Esophagus (tissue), 2 donors: ENCODE data around the gene KCNJ10. TPM values are rescaled to one million over a fixed set of nuclear protein-coding genes. Genes with fewer than 3 reads are reported as not detected.
A peak's percentile ranks its signal among the peaks of the same experiment; 100 is the strongest.

ENCODE experiments used
- H3K27ac ChIP-seq, 2 donors: one replicate each; pipeline ENCODE4 v1.5.1; 2013; ENCODE audit warnings: low read depth in 2 of 2, mild to moderate bottlenecking in 2 of 2, inconsistent platforms in 1 of 2, low read length in 1 of 2, moderate library complexity in 1 of 2
- H3K27me3 ChIP-seq, 2 donors: one replicate each; pipeline ENCODE4 v1.6.1; 2013; ENCODE audit warnings: low read length in 2 of 2, control low read depth in 1 of 2, mild to moderate bottlenecking in 1 of 2; ENCODE audit not compliant: insufficient read depth in 2 of 2, control insufficient read depth in 1 of 2
- H3K36me3 ChIP-seq, 2 donors: one replicate each; pipeline ENCODE4 v1.6.1; 2013; ENCODE audit warnings: low read length in 1 of 2; ENCODE audit not compliant: control insufficient read depth in 2 of 2, insufficient read depth in 2 of 2
- H3K4me1 ChIP-seq, 2 donors: one replicate each; pipeline ENCODE4 v1.6.1; 2013; ENCODE audit warnings: low read length in 1 of 2; ENCODE audit not compliant: control insufficient read depth in 2 of 2, insufficient read depth in 2 of 2
- H3K4me3 ChIP-seq, 2 donors: one replicate each; pipeline ENCODE4 v1.5.1; 2013; ENCODE audit warnings: low read length in 2 of 2, mild to moderate bottlenecking in 2 of 2, low read depth in 1 of 2, moderate library complexity in 1 of 2
- H3K9me3 ChIP-seq, 2 donors: one replicate each; pipeline ENCODE4 v1.6.1; 2013; ENCODE audit warnings: mild to moderate bottlenecking in 2 of 2, low read depth in 1 of 2, low read length in 1 of 2, moderate library complexity in 1 of 2; ENCODE audit not compliant: control insufficient read depth in 2 of 2, insufficient read depth in 1 of 2
- WGBS, 2 donors: extraction: QIAGEN DNeasy Blood & Tissue Kit; methylation state at CpG; one replicate each; pipeline ENCODE4 v1.1.7; 2013; 5-methylcytosine and 5-hydroxymethylcytosine counted together
- polyA plus RNA-seq, 2 donors: library from polyadenylated mRNA; stranded (reverse); fragments of 200-250 nt; gene quantifications; one replicate each; pipeline ENCODE4 v1.2.3, GENCODE V29; 2013
- donor health status: healthy with polysubstance abuse.
- donor health status: Bipolar disorder and iron deficiency.

KCNJ10 gene
- polyA plus RNA-seq, 2 donors, result not detected

DNA sequence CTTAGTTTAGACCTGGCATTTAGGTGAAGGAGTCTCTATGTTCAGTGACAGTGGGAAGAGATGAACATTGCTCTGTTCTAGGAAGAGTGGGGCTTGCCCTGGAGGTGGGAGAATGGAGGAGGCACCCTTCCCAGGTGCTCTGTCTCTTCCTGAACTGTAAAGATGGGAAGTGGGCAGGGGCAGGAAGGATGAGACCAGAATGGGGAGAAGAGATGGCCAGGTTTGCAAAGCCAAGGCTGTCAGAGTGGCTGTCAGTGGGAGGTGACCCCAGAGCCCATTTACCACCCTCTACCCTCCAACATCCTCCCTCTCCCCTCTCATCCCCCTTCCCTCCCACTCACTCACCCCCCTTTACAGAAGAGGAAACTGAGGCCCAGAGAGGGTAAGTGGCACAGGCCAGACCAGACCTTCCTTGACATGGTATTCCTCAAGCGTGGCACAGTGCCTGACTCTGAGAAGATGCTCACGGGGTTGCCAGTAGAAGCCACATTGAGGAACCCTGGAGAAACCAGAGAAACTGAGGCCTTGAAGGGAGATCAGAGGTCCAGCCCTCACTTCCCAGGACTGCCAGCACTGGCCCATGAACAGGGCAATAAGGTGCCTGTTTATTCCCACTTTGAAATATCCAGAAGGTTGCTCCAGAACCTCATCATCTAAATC lies 29.9 kb upstream of the KCNJ10 start:
- WGBS, 2 donors, result 89% methylated on average over 2 of the region's 2 CpGs
- H3K9me3 ChIP-seq, result no peaks in the 10 kb centered on the region
- peaks cover 10 to 23% of the 10 kb centered on the region in 2 donors for H3K4me1 ChIP-seq
- H3K4me3 ChIP-seq, result no peak overlapping the region
- peaks cover 0 to 5% of the 10 kb centered on the region in 2 donors for H3K36me3 ChIP-seq
- H3K27ac ChIP-seq, result peak overlapping the region; percentile 54 to 78
- no peaks in the 10 kb centered on the region for H3K27me3 ChIP-seq

DNA sequence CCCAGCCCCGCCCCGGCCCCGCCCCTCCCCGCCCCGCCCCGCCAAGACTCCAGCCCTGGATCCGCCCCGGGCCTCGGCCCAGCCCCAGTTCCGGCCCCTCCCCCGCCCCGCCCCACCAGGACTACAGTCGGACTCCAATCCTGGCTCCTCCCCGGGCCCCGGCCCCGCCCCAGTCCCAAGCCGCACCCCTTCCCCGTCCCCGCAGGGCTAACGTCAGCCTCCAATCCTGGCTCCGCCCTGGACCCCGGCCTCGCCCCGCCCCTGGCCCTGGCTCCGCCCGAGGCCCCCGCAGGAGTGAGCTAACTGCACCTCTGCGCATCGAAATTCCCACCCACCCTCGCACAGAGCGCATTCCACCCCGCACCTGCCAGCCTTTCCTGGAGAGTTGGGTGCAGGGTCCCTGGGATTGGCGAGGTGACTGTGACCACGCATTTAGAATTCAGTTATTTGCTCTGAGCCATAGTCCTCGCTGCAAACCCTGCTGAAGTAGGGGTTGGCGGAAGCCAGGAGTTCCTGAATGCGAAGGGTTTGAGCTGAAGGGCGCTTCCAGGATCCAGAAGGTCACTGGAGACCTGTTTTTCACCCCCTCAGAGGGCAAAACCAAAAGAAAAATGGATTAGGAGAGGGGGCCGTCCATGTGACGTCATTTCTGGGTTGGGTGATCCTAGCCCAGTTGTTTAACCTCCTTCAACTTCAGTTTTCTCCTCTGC lies 29.0 kb upstream of the KCNJ10 start:
- Histone ChIP-seq H3K4me1 (peaks cover 10 to 23% of the 10 kb centered on the region in 2 donors), H3K27me3 (no peaks in the 10 kb centered on the region), H3K4me3 (peak overlapping the region; percentile 13 to 54), H3K27ac (peak overlapping the region; percentile 87 to 94), H3K36me3 (peaks cover 0 to 10% of the 10 kb centered on the region in 2 donors), H3K9me3 (no peaks in the 10 kb centered on the region)
- WGBS, 2 donors, result 4% methylated on average over 35 to 40 of the region's 40 CpGs

DNA sequence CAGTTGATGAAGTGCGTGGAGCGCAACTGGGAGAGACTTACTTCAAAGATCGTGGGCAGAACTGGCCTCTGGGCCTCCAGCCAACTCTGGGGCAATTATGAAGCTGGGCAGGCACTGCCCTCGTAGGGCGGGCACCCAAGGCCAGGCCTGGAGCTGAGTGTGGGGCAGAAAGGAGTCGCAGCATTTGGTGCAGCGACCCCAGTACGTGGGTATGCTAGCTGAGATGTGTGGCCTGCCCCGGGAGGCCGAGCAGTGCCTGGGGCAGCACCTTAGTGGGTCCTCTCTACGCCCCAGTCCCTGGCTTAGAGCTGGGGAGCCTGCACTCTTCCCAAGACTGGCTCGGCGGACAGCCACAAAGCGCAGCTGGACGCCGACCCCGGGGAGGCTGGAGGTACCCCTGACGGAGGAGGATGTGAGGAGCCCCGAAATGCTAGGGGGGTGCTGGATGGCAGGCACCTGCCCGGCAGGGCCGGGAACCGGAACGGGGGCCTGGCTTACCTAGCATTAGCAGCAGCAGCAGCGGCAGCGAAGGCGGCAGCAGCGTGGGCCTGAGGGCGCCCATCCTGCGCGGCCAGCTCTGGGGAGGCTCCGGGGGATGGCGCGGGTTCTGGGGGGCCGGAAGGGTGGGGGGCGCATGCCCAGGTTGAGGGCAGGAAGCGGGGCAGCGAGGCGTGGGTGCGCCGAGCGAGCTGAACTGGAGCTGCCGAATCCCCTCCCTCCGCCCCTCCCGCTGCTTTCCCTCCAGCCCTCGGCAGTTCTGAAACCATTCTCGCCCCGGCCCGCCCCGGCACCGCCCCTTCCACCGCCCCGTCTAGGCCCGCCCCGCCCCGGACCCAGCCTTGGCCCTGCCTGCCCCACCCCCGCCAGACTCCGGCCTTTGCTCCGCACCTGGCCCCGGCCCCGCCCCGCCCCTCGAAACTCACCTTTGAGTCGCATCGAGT lies 28.2 kb upstream of the KCNJ10 start, which contains the start of gene IGSF8:
TSS of gene IGSF8 (minus strand) at position 709 of the 941 bp plus-strand sequence. CDS start at position 562, 147 bp downstream.
- WGBS, 2 donors, result 1% methylated on average over 40 to 64 of the region's 64 CpGs
- peaks cover 10 to 23% of the 10 kb centered on the region in 2 donors for H3K4me1 ChIP-seq

DNA sequence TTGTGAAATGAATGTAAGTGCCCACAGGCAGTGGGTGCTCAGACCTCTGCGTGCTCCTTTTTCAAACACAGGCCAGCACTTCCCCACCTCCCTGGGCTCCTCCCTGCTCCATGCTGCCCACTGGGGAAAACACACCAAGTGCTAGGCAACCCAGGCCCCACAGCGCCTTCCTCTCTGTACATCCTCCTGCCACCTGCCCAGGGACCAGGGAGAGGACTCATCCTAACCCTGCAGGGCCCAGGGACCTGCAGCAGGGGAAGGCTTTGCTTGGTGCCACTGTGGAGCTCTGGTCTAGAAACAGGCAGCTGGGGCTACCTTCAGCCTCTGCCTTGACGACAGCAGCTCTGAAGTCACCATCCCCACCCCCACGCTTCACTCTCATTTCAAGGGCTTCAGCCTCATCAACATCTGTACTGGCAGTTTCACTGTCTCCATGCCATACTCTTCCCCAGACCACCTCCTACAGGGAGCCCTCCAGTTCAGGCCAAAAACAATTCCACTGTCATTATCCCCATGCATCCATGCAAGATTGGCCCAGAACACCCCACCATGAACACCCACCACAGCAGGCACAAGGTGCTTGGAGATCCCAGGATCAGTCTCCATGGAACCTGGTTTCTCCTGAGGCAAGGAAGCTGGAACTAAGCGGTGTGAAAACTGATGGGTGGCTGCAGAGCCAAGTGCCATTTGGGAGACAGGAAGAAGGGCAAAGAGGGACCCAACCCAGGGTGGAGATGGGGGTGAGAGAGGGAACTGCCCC lies 27.4 kb upstream of the KCNJ10 start:
- 62 to 63% methylated on average over 5 of the region's 5 CpGs for WGBS, 2 donors
- Histone ChIP-seq H3K27me3 (no peaks in the 10 kb centered on the region), H3K27ac (peak overlapping the region; percentile 25 to 87), H3K4me1 (peaks cover 10 to 25% of the 10 kb centered on the region in 2 donors), H3K36me3 (peaks cover 0 to 24% of the 10 kb centered on the region in 2 donors), H3K9me3 (no peaks in the 10 kb centered on the region), H3K4me3 (peak overlapping the region; percentile 54 to 72)

More for the DNA sequence above, 28.2 kb upstream of the KCNJ10 start, which contains the start of gene IGSF8:
- no peaks in the 10 kb centered on the region for H3K27me3 ChIP-seq
- H3K36me3 ChIP-seq, result peaks cover 0 to 16% of the 10 kb centered on the region in 2 donors
- no peaks in the 10 kb centered on the region for H3K9me3 ChIP-seq
- H3K4me3 ChIP-seq, result peak within 1 kb of the TSS; percentile 54 to 72
- H3K27ac ChIP-seq, result peak within 1 kb of the TSS; percentile 87 to 94

GRCh38 chr1:160096274-160097116 lies 26.5 kb upstream of the KCNJ10 start:
- Histone ChIP-seq H3K4me1 (peaks cover 10 to 25% of the 10 kb centered on the region in 2 donors), H3K27ac (peak overlapping the region in 1 of 2 donors; percentile 65), H3K4me3 (no peak overlapping the region), H3K9me3 (no peaks in the 10 kb centered on the region), H3K27me3 (no peaks in the 10 kb centered on the region), H3K36me3 (peaks cover 4 to 29% of the 10 kb centered on the region in 2 donors)
- 53 to 65% methylated on average over 4 of the region's 4 CpGs for WGBS, 2 donors

GRCh38 chr1:160095382-160096105 lies 25.6 kb upstream of the KCNJ10 start:
- 89 to 92% methylated on average over 4 of the region's 4 CpGs for WGBS, 2 donors
- no peak overlapping the region for H3K4me3 ChIP-seq
- peaks cover 10 to 33% of the 10 kb centered on the region in 2 donors for H3K36me3 ChIP-seq
- H3K9me3 ChIP-seq, result no peaks in the 10 kb centered on the region
- no peak overlapping the region for H3K27ac ChIP-seq
- peaks cover 10 to 20% of the 10 kb centered on the region in 2 donors for H3K4me1 ChIP-seq
- no peaks in the 10 kb centered on the region for H3K27me3 ChIP-seq

DNA sequence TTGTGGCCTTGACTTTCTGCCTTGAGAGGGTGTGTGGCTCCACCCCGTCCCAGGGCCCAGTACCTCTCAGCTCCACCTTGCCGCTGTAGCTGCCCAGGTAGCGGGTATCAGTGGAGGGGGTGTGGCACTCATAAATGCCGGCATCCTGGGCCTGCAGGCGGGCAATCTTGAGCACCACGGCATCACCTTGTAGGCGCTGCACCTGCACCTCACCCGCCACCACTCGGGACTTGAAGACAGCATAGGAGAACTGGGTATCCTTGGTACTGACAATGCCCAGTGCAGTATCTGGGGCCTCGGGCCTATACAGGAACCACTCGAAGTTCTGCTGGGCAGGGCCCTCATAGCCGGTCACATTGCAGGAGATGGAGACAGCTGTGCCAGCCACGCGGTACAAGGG lies 24.8 kb upstream of the KCNJ10 start:
- Histone ChIP-seq H3K27me3 (no peaks in the 10 kb centered on the region), H3K27ac (no peak overlapping the region), H3K4me3 (no peak overlapping the region), H3K4me1 (peaks cover 10 to 20% of the 10 kb centered on the region in 2 donors), H3K9me3 (no peaks in the 10 kb centered on the region), H3K36me3 (peaks cover 10 to 33% of the 10 kb centered on the region in 2 donors)
- WGBS, 2 donors, result 85 to 94% methylated on average over 14 of the region's 14 CpGs

GRCh38 chr1:160094291-160094625 lies 24.3 kb upstream of the KCNJ10 start:
- Histone ChIP-seq H3K9me3 (no peaks in the 10 kb centered on the region), H3K4me1 (peaks cover 10 to 20% of the 10 kb centered on the region in 2 donors), H3K4me3 (no peak overlapping the region), H3K36me3 (peaks cover 10 to 33% of the 10 kb centered on the region in 2 donors), H3K27me3 (no peaks in the 10 kb centered on the region), H3K27ac (no peak overlapping the region)
- WGBS, 2 donors, result 75 to 92% methylated on average over 4 of the region's 4 CpGs
